NCI-H2081 treated with DMSO at 0.1 percent for 48 hours (cell line): ENCODE measurements around the gene BGN.

ENCODE experiments used
- DNase-seq: peaks from one replicate; lab custom pipeline; 2025; lab: John Stamatoyannopoulos, UW

Gene BGN

DNA sequence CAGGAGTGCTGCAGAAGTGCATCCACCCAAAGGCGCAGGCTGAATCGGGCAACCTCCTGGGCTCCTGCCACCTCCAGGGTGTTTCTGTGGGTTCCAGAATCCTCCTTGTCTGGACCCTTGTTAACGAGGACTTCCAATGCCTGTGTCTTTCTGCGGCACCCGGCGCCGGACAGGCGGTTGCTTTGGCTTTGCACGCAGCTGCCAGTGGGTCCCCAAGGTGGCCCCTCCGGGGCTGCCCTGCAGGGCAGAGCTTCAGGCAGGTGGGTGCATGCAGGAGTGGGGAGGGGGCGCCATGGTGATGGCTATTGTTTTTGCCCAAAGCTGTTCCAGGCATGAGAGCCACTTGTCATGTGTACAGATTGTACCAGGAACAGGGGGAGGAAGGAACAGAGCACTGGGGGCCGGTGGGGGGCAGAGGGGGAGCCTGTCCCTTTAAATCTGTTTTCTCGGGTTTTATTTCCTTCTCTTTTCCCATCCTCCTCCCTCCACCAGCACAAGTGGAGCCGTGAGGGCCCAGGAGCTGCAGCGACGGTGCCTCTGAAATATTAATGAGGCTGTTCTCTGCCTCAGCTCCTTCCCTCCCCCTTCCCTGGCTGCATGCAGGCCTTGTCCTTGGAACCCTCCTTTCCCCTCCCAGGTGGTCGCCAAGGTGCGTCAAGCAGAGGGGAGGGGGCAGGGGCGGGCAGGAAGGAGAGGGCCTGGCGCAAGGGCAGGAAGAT lies 35.8 kb downstream of the BGN start:
- no peak for DNase-seq

- DNase-seq = no peak
These were observed 38.3 kb downstream of the BGN start for GRCh38 chrX:153533091-153533490.

- no peak for DNase-seq
These were observed 42.3 kb downstream of the BGN start for GRCh38 chrX:153537080-153537479.

- no peak for DNase-seq
These were observed 42.9 kb downstream of the BGN start for GRCh38 chrX:153537526-153538295.

GRCh38 chrX:153538424-153538823 lies 43.6 kb downstream of the BGN start:
- DNase-seq = no peak

DNA sequence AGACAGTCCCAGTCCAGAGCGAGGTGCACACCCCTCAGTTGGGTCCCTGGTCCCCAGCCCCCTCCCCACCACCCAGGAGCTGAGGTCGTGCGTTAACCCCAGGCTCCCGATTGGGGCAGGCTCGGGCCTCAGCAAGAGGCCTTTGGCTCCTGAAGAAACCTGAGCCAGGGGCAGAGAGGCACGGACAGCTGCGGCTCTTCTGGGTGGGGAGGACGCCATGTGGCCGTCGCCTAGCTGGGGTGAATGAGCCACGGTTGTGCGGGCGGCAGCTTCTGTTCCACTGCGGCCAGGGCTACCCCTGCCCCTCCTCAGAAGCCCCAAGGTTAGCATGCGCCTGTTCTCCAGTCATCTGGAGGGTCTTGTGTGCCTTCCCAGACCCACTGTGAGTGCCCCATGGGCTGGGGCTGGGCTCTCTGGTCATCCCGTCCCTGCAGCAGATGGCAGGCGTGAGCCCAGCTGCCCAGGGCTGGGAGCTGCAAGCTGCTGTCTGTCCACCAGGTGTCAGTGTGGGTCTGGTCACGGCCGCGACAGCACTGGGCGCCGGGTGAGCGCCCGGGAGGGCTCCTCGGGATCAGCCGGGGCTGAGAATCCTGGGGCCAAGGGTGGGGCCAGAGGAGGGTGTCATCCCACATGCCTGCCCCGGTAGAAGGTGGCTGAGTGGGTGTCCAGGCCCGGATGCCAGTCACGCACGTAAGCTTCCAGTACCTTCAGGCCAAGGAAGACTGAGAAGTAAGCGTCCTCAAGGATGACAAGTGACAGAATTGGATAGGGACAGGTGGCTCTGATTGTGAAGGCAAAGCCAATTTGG lies 44.6 kb downstream of the BGN start:
- DNase-seq = no peak

- DNase-seq = no peak
These were observed 45.2 kb downstream of the BGN start for GRCh38 chrX:153539979-153540358.

DNA sequence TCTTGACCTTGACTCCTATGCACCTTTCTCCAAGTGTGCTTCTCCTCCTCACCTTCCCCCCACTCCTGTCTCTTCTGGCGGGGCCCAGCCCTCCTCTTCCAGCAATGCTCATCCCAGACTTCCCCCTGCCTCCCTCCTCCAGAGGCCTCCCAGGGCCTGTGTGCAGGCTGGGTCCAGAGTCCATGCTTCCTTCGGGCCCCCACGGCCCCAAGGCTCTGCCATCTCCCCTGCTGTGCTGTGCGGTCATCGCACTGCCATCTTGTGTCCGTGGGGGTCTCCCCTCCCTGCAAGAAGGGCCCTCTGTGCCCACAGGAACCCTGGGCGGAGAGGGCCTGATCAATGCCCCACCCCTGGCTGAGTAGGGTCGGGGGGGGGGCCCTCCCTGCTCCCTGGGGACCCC lies 49.9 kb downstream of the BGN start:
- no peak for DNase-seq

DNA sequence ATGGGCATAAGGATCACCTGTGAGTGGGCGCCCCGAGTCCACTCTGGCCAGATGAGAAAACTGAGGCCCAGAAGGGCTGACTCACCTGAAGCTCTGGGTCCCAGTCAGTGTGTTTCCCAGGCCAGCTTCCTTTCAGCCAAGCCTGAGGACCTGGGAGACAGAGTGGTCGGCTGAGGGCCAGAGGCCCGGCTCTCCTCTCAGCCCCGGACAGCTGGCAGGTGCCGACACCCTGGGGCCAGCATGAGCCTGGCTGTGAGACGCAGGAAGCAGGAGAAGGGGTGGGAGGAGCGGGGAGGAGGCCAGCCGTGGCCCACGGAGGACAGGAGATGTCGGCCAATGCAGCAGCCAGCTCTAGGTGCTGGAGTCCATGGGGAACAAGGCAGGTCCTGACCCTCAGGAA lies 51.6 kb downstream of the BGN start:
- DNase-seq = no peak

GRCh38 chrX:153547195-153547594 lies 52.4 kb downstream of the BGN start:
- no peak for DNase-seq

GRCh38 chrX:153549231-153549630 lies 54.5 kb downstream of the BGN start:
- no peak for DNase-seq

- no peak for DNase-seq
These were observed 55.0 kb downstream of the BGN start for GRCh38 chrX:153549807-153550206.

DNA sequence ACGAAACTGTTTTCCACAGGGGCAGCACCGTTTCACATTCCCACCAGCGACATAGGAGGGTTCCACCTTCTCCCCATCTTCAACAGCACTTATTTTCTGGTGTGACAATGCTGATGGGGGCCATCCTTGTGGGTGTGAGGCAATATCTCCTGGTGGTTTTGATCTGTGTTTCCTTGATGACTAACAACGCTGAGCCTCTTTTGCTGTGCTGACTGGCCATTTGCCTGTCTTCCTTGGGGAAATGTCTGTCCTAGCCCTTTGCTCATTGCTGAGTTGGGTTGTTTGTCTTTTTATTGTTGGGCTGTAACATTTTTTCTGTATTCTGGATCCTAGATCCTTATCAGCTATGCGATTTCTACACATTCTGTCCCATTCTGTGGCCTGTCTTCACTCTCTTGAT lies 56.4 kb downstream of the BGN start:
- no peak for DNase-seq

DNA sequence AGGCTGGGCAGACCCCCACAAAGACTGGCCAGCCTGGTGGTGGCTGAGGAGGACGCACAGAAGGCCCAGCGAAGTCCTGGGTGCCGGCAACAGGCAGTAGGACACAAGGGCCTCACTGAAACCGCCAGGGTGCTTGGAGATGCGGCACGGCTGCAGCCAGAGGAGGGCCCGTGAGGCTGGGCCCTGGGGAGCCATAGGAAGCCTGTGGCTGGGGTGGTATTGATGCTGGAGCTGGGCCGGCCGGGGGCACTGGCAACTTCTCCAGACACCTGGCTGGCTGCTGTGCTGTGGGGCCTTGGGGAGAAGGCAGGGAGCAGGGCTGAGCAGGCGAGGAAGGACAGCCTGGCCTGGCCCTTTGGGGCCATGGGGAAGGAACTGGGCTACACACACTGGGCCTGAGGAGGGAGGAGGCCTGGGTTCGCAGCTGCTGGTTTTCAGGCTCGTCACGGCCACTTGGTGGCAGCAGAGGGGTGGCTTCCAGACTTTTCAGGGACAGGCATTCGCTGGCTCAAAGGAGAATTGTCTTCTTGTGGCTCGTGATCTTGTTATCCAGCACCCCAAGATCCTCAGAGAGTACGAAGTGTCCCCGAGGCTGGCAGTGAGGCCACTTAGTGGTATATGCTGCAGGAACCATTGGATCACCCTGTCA lies 59.9 kb downstream of the BGN start:
- DNase-seq = no peak

DNA sequence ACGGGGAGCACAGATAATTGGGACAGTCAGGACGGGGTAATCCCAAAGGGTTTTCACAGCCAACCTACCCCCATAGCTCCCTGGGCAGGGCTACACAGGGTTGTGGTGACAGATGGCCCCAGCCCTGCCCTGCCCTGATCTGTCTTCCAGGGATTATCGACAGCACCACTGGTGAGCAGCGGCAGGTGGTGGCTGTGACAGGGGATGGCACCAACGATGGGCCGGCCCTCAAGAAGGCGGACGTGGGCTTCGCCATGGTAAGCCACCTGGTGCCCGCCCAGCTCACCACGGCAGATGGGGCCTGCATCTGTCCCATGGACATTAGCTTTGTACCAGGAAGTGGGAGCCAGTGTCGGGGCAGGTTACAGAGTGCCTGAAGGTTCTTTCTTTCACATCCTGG lies 62.0 kb downstream of the BGN start:
- no peak for DNase-seq

- no peak for DNase-seq
These were observed 63.0 kb downstream of the BGN start for GRCh38 chrX:153557618-153558355.
